HG03025 (cell line): ENCODE results near the gene COL23A1.

Experiments
- ATAC-seq: cut with Tn5 transposase; IDR thresholded peaks from one replicate; pipeline ENCODE4 v1.9.1; 2021; ENCODE audit warnings: mild to moderate bottlenecking, moderate library complexity; ENCODE audit not compliant: unreplicated experiment, low FRiP score

The COL23A1 gene

DNA sequence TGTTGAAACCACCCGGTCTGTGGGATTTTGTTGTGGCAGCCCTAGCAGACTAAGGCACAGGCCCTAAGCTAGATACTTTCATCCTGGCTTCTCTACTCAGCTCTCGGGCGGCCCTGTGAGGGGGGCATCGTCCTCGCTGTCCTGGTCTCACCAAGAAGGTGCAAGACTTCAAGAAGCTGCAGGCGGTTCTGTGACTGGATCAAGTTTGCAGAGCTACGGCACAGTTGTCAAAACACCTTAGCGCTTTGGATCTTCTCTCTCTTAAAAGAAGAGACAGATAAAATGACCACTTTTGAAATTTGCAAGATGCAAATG is 238.2 kb downstream of the COL23A1 start:
- ATAC-seq: no peak

DNA sequence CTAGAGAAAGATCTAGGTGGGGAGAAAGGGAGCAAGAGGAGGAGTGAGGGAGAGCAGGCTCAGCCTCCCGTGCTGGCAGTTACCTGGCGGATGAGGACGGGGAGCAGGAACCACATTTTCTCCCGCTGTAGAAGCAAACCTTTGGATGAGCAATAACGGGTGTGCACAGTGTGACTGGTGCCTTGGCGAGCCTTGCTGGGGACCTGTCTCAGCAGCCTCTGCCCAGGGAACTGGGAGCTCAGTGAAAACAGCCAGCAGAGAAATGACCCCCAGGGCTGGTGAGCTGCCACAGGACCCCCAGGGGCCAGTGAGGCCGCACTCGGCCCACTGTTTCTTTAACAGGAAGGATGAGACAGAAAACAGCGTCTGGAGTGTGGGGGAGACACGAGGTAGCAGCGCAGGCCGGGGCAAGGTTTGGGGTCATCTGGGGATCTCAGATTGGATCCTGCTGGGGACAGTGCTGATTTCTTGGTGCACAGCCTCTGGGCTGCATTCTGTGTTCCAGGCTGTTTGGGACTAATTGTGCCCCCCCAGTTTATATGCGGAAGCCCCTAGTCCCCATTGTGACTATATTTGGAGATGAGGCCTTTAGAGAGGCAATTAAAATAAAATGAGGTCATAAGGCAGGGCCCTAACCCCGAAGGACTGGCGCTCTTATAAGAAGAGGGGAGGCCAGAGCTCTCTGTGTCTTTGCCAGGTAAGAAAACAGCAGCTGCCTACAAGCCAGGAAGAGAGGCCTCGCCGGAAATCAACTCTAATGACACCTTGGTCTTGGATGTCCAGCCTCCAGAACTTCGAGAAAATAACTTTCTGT is 238.8 kb downstream of the COL23A1 start:
- ATAC-seq: no peak

DNA sequence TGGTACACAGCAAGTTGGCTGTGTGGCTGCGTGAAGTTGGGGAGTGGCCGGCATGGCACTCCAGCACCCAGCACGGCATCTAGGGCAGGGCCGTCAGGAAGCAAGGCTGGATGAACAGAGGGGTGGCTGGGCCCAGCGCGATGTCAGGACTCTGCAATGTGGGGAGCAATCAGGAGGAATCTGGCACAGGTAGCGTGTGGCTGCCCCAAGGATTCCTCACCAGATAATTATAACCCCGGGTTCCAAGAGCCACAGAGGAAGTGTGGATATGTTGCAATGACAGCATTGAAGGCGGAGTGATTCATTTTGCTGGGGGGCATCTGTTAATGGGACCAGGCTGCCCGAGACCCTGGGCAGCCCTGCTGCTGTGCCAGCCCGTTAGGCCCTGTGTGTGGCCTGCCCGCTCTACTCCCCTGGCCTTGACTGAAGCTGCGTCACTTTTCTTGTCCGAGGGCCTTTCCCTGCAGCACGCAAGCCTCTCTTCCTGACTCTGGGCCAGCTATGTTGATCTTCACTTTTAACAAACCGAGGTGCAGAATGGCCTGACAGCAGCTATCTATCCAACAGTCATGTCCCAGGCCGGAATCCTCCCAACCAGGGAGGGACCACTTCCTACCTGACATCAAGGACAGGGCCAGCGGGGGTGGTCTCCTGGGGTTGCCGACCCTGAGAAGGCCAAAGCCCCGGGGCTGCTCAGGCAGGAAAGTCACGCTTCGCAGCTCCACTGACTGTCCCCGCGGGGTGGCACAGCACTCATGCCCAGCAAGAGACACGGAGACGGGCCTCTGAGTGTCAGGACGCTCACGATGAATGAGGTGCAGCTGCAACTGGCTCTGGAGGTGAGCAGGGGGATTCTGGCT is 239.6 kb downstream of the COL23A1 start:
- no peak for ATAC-seq

DNA sequence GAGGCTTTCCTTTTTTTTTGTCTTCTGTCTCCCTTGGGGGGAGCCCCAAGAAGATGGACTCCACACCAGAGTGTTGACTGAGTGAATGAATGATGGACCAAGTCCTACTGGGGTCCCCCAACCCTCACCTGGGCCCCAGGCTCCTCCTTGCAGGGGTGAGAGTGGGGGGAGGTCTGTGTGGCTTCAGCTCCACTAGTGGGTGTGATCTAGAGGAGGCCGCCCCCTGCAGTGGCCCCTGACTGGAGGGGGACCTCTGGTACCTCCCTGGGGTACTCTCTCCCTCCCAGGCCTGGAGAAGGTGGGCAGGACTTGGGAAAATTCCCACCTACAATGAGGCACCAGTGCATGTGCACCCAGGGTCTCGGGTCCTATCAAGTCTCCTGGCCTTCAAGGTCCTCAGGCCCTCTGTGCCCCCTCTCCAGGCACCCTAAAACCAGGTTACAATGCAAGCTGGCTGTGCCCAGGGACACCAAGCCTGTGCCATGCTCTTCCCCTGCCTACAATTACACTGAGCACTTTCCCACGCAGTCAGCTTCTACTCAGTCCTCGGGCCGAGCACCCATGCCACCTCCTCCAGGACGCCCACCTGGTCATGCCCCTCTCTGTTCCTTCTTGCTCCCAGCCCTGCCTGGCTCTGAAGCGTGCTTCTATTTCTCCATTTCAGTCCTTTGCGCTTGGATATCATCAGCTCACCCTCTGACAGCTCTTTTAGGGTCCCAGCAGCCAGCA is 240.4 kb downstream of the COL23A1 start:
- ATAC-seq: no peak

DNA sequence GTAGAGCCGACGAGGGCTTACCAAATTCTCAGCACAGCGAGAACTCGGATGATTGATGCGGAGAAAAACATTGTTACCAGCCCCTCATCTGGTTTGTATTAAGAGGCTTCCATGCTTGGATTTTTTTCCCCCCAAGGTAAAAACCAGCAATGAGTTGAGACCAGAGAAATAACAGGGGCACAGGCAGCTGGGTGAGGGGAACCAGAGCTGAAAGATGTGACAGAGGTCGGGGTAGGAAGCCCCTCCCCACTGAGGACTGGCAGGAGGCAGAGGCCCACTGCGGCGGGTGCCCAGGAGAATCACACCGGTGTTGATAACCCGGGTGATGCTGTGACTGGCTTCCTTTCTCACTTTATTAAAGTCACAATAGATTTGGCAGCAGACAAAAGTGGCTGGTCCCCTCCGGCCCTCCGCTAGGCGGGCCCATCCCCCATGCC is 241.1 kb downstream of the COL23A1 start:
- no peak for ATAC-seq

DNA sequence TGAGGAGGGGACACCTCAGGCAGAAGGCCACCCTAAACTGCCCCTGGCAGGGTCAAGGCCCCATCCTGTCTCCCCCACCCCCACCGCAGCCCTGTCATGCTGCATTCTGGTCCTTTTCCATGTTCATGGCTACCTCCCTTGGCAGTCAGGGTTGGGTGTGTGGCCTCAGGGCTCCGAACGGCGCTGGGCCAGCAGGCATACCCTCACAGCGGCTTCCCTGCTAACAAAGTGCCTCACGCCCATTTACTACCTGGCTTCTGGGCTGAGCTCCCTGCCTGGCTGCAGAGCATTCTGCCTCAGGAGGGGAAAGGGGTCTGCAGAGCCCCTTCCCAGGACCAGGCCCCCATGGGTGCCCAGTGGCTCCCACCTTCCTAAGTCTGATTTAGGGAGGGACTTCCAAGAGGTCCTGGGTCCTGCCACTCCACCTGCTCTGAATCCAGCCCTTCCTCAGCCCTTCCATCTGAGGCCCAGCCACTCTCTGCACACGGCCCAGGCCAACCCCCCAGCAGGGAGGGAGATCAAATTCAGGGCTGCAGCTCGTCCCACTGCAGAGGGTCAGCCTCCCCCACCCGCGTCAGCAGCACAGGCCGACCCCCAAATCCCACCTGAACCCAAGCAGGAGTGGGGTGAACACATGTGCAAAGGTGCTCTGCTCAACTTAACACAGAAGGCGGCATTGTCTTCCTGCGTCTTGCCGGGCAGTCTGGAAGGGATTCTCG is 241.7 kb downstream of the COL23A1 start:
- ATAC-seq: no peak

DNA sequence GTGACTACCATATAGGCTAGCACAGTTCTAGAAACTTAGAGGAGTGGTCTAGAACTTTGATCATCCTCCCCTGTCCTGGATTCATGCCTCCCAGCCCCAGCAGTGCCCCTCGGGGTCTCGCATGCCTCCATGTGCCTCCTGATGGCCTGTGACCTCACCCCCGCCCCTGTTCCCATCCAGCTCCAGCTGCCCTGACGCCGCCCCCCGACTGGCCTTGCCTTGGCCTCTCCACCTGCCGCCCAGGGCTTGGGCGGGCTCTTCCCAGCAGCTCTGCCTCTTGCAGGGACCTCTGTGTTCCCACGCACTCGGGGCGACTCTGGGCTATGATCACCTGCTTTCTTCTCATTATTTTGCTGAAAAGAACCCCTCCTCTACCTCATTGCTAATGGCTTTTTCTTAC is 242.2 kb downstream of the COL23A1 start:
- ATAC-seq: no peak

DNA sequence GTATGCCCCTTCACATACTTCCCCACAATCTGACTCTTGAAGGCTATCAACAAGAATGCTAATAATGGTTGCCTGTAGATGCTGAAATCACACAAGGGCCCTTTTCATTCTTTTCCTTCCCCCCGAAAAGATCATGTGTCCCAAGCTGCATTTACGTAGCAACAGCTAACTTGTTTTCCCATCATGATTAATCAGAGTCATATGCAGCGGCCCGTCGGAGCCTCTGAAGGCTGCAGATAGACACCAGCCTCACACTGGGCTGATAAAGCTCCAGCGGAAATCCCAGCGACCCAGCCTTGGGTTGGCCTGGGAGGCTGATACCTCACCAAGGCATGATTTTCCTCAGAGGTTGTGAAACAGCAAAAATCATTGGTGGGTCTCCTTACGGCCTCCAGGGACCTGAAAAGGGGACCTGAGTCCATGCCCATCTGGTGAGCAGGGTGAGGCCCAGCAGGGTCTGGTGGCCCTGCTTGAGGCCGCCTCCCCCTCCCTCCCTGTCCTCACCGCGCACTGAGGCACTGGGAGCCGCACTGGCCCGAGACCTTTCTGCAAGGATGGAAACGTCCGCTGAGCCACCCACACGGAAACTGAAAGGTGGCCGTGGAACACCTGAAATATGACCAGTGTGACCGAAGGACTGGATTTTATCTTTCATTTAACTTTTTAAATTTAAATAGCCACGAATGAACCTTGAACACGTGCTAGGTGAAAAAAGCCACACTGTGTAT is 243.4 kb downstream of the COL23A1 start:
- ATAC-seq: no peak

DNA sequence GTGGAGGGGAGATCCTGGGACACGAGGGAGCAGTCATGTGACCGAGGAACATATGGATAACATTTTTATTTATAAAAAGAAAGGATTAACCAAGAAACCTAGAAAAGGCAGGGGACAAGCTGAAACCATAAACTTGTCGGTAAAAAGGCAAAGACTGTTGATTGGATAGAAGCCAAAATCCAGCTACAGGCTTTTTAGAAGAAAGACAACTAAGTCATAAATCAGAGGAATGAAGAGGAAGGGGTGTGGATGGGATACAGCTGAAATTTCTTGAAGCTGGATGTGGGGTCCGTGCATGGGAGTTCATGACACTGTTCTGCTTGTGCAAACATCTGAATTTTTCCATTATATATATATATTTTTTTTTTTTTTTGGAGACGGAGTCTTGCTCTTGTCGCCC is 246.9 kb downstream of the COL23A1 start:
- no peak for ATAC-seq

DNA sequence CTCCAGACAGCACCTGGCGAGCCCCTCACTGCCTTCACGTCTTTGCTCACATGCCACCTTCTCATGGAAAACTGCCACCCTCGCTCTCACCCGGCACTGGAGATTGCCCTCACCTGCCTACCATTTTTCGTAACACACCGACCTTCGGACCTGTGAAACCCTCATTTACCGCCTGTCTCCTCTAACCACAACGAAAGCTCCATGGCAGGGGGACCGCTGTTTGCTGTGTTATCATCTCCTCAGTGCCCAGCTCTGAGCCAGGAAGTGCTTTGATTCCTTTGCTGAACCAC is 248.4 kb downstream of the COL23A1 start:
- no peak for ATAC-seq

DNA sequence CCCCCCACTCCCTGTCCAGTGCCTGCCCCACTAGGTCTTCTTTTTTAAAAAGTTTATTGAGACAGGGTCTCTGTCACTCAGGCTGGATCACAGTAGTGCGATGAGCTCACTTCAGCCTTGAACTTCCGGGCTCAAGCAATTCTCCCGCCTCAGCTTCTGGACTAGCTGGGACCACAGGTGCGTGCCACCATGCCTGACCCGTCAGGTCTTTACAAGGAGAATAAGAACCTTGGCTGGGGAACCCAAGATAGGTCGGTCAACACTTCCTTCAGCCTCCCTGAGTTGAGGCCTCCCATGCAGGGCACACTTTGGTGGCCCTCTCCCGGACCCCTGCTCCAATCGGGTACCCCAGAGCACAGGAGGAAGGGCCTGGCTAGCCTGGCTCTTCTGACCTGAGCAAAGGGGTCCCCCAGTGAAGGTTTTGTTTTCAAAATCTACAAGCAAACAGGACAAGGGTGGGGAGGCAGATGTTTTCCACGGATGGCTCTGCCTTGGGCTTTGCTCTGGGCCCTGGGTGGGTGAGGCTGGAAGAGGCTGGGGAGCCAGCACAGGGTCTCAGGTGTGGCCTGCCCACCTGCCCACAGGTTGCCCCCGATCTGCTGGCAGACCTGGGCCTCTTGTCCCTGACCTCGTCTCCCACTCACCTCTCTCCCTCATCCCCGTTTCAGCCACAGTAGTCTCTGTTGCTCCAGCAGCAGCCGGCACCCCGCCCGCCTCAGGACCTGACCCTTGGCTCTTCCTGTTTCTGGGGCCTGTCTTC is 248.9 kb downstream of the COL23A1 start:
- no peak for ATAC-seq

DNA sequence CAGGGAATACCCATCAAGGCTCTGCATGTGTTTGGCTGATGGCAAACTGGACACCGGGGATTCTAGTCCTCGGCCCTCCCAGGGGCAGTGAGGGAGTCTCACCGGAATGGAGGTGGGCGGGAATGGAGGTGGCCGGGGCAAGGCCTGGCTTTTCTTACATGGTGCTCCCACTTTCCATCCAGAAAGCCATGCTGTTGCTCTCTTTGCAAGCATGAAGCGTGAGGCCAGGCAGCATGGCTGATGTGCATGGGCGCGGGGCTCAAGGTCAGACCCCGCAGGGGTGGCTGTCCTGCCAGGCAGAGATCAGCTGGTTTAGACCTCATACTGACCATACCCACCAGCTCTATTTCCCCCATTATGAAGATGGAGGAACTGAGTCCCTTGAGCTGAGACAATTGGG is 249.6 kb downstream of the COL23A1 start:
- no peak for ATAC-seq

DNA sequence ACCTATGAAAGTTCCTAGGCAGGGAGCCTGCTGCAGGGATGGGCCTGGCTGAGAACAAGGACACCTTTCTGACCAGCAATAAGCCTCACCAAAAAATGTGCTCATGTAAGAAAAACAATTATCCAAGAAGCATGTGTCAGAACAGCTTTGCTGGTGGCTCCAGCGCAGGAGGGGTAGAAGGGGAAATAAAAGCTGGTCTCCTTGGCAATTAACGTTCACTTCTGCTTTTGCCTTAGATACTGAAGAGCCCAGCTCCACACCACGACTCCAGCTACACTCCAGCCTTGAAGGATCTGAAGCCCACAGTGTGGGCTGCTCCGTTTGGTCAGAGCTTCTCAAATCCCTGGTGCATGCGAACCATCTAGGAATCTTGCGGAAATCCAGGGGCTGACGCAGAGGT is 250.0 kb downstream of the COL23A1 start:
- no peak for ATAC-seq

DNA sequence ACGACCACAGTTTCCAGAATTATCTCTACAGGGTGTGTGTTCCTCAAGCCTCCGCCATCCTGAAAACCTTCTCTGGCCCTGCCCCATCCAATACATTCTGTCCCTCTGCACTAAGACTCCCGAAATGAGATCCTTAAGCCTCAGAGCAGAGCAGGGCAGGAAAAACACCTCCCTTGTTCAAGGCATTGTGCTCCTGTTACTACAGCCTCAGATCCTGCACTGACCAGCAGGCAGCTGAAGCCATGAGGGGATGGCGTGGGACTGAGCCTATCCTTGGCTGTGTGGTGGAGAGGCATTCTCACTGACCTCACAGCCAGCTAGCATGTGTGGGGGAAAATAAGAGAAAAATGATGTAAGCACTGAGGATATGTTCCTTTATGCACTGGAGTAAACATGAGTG is 250.9 kb downstream of the COL23A1 start:
- no peak for ATAC-seq

DNA sequence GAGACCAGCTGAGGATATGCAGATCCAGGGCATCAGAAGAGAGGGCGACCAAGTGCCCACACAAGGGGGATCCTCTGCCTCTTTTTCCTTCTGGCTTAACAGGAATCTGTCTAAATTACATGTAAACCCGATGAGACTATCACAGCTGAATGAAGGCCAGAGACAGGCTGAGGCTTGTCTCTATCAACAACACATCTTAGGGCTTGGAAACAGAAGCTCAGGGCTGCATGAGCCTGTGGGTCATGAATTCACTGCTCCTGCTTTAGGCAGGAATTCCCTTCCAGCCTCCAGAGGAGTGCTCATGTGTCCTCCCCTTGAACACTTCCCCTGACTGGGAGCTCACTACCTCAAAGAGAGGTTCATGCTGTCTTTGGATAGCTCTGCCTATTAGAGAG is 251.4 kb downstream of the COL23A1 start:
- no peak for ATAC-seq

DNA sequence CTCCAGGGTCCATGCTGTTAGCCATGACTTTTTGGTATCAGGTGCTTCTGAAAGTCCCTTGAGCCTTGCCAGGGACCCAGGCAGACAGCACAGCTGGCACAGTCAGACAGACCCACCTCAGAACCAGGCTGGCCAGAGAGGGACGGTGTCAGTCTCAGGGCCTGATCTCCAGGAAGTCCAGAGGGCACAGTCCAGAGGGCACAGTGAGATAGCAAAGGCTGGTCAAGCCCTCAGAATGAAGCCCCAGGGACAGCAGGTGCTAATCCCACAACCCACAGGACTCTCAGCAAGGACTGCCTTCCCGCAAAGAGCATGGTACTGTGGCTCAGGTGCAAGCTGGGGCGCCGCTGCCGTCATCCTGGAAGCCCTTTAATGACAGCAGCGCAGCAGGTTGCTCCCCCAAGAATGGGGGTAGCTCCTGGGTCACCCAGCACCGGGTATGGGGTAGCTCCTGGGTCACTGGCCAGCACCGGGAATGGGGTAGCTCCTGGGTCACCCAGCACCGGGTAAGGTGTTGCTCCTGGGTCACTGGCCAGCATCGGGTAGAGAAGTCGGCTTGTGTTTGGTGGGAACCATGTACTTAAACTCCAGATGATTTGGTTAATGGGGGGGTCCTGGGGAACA is 252.0 kb downstream of the COL23A1 start:
- no peak for ATAC-seq

DNA sequence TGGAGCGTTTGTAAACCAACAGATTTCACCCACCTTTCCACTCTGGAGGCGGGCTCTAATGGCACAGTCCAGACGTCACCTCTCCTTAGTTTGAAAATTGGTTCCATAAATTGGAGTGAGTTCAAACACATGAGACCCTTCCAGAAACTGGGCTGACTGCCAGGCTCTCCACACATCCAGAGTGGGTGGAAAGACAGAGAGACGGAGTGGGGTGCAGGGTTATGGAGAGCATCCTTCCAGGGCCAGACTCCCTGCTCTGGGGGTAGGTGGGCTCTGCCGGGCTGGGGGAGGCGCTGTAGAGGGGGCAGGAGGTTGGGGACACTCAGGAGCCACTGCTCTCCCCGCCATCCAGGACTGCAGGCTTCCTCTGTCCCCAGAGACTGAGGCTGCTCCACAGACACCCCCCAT is 252.9 kb downstream of the COL23A1 start:
- no peak for ATAC-seq

DNA sequence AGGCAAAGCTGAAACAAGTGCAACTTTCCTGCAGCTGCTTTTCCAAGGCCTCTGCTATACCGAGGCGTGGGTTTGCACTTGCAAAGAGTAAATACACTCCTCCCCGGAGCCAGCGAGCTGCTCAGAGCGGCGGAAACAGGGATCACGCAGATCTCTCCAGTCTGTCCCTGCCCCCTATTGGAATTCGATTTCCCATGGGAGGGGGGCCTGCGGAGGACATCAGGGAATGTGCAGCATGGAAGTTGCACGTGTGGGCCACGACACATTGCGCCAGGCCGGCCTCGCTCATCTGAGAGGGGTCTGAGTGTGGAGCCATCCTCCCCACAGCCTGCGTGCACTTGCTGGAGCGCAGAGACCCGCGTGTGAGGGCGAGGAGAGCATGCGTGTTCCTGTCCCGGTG is 253.3 kb downstream of the COL23A1 start:
- no peak for ATAC-seq
